Measurements from ENCODE around the gene NIN.

The NIN gene

GRCh38 chr14:50785457-50786063, 45.4 kb downstream of the NIN start:
- ATAC-seq, result no peak
- TF ChIP-seq ZFP3 (CRISPR knock-in tag; IDR thresholded peaks at IDR 0.05) (no peak), CSRNP3 (CRISPR knock-in tag; IDR thresholded peaks at IDR 0.05) (no peak), ARNTL (CRISPR knock-in tag; IDR thresholded peaks at IDR 0.05; ENCODE audit: borderline replicate concordance, low read depth) (no peak), ZNF70 (CRISPR knock-in tag; IDR thresholded peaks at IDR 0.05) (no peak), PATZ1 (CRISPR knock-in tag; IDR thresholded peaks at IDR 0.05; ENCODE audit: borderline replicate concordance) (no peak), ZNF565 (CRISPR knock-in tag; conservative IDR thresholded peaks at IDR 0.05; ENCODE audit: low read depth) (no peak), SNAI2 (CRISPR knock-in tag; IDR thresholded peaks at IDR 0.05) (no peak)

DNA sequence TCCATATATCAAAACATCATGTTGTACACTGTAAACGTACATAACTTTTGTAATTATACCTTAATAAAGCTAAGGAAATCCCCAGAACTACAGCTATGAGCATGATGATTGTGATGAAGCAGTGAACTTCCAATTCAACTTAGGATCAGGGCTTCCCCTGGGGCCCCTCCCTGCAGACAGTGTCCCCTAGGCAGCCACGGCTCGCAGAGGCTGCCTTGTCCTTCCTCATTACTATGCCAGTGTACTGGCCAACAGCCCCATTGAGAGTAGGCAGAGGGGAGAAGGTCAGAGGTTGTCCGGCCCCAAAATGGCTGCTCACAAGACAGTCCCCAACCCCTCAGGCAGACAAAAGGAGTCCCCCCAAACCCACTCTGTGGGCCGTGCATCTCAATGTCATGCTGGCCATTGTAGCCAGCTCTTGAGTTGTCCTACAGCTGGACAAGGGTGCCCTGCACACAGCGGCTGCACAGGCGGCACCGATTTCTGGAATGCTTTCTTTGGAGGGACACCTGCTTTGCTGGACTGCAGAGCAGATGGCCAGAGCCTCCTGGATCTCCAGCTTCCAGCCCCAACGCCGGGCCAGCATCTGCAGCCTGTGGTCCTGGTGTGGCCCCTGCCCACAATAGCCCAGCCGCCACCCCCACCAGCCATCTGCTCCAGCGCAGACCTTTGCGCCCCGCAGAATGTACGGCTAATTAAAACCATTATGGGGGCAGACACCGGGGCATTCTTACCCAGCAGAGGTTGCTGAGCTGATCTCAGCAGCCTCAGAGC, 46.1 kb downstream of the NIN start:
- TF ChIP-seq ZFP30 (CRISPR knock-in tag; IDR thresholded peaks at IDR 0.05) (no peak), ARNTL (CRISPR knock-in tag; IDR thresholded peaks at IDR 0.05; ENCODE audit: borderline replicate concordance, low read depth) (no peak), ZNF8 (CRISPR knock-in tag; IDR thresholded peaks at IDR 0.05) (no peak), ISL1 (CRISPR knock-in tag; IDR thresholded peaks at IDR 0.05) (no peak), ZNF565 (CRISPR knock-in tag; conservative IDR thresholded peaks at IDR 0.05; ENCODE audit: low read depth) (no peak), CSDC2 (CRISPR knock-in tag; IDR thresholded peaks at IDR 0.05) (no peak), TOX (CRISPR knock-in tag; IDR thresholded peaks at IDR 0.05; ENCODE audit: borderline replicate concordance) (no peak), RARB (CRISPR knock-in tag; IDR thresholded peaks at IDR 0.05) (no peak), ZFP3 (CRISPR knock-in tag; IDR thresholded peaks at IDR 0.05) (no peak), TSHZ2 (CRISPR knock-in tag; IDR thresholded peaks at IDR 0.05) (no peak), PPARA (CRISPR knock-in tag; IDR thresholded peaks at IDR 0.05; ENCODE audit: borderline replicate concordance) (no peak), BACH2 (CRISPR knock-in tag; IDR thresholded peaks at IDR 0.05; ENCODE audit: borderline replicate concordance) (no peak), SNAI2 (CRISPR knock-in tag; IDR thresholded peaks at IDR 0.05) (no peak), GLIS3 (CRISPR knock-in tag; IDR thresholded peaks at IDR 0.05) (no peak)
- TF ChIP-seq, protein P1, sequence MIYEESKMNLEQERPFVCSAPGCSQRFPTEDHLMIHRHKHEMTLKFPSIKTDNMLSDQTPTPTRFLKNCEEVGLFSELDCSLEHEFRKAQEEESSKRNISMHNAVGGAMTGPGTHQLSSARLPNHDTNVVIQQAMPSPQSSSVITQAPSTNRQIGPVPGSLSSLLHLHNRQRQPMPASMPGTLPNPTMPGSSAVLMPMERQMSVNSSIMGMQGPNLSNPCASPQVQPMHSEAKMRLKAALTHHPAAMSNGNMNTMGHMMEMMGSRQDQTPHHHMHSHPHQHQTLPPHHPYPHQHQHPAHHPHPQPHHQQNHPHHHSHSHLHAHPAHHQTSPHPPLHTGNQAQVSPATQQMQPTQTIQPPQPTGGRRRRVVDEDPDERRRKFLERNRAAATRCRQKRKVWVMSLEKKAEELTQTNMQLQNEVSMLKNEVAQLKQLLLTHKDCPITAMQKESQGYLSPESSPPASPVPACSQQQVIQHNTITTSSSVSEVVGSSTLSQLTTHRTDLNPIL (CRISPR knock-in tag; IDR thresholded peaks at IDR 0.05; ENCODE audit: low read depth), result no peak
- no peak for ATAC-seq

DNA sequence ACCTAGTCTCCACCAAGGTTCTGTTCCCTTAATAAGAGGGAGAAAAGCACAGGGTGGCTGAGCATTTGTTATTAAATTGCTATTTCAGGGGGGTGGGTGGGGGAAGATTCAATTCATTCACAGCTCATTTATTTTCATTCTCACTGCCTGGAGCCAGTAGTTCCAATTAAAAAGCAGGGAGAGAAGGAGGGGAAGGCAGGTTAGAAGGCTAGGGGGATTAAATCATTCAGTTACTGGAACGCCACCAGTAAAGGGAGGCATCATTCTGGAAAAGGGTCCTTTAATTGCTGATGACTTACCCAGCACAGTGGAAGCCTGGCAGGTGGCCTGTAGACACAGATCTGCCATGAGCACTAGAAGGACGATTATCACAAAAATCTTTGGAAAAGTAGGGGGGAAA, 47.4 kb downstream of the NIN start:
- no peak for ATAC-seq
- TF ChIP-seq ZC3H10 (CRISPR knock-in tag; IDR thresholded peaks at IDR 0.05), result no peak
- TF ChIP-seq ISL1 (CRISPR knock-in tag; IDR thresholded peaks at IDR 0.05), result no peak
- TF ChIP-seq ZNF8 (CRISPR knock-in tag; IDR thresholded peaks at IDR 0.05), result no peak
- TF ChIP-seq ZNF70 (CRISPR knock-in tag; IDR thresholded peaks at IDR 0.05), result no peak
- TF ChIP-seq CSDC2 (CRISPR knock-in tag; IDR thresholded peaks at IDR 0.05), result no peak
- no peak for TF ChIP-seq RARB (CRISPR knock-in tag; IDR thresholded peaks at IDR 0.05)
- no peak for TF ChIP-seq PATZ1 (CRISPR knock-in tag; IDR thresholded peaks at IDR 0.05; ENCODE audit: borderline replicate concordance)
- no peak for TF ChIP-seq TCF4 (CRISPR knock-in tag; IDR thresholded peaks at IDR 0.05; ENCODE audit: borderline replicate concordance)
- TF ChIP-seq OSR1 (CRISPR knock-in tag; IDR thresholded peaks at IDR 0.05), result no peak

Data from SK-N-SH treated with all-trans-retinoic acid at 6 μM for 48 hours (cell line).